ENCODE results near the gene PCSK6. TPM values are rescaled to one million over a fixed set of nuclear protein-coding genes. Genes with fewer than 3 reads are reported as not detected.

The PCSK6 gene
- total RNA-seq, 4 donors from 2014 or later, result 10.6 to 98.2 (median 12.8) TPM

DNA sequence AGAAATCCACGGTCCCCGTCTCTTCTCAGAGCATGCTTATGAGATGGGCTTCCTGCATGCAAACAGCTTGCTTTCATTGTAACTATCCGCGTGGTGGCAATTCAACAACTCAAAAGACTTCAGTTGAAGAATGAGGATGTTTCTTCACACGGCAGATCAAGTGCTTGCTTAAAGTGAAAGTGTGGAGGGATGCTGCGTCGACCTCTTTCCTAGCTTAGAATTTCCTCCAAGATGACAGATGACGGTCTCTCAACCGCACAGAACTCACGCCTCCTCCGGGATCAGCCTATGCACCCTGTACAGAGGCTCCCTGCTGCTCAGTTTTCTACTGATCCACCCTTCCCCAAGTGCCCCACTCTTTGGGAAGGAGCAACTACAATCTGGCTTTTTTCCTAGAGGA lies 47.8 kb downstream of the PCSK6 start:
- Histone ChIP-seq H3K36me3 (no peaks in the 10 kb centered on the region), H3K27me3 (no peaks in the 10 kb centered on the region), H3K4me3 (no peak overlapping the region), H3K9me3 (no peaks in the 10 kb centered on the region), H3K27ac (no peak overlapping the region), H3K4me1 (no peaks in the 10 kb centered on the region)
- TF ChIP-seq, protein P1, sequence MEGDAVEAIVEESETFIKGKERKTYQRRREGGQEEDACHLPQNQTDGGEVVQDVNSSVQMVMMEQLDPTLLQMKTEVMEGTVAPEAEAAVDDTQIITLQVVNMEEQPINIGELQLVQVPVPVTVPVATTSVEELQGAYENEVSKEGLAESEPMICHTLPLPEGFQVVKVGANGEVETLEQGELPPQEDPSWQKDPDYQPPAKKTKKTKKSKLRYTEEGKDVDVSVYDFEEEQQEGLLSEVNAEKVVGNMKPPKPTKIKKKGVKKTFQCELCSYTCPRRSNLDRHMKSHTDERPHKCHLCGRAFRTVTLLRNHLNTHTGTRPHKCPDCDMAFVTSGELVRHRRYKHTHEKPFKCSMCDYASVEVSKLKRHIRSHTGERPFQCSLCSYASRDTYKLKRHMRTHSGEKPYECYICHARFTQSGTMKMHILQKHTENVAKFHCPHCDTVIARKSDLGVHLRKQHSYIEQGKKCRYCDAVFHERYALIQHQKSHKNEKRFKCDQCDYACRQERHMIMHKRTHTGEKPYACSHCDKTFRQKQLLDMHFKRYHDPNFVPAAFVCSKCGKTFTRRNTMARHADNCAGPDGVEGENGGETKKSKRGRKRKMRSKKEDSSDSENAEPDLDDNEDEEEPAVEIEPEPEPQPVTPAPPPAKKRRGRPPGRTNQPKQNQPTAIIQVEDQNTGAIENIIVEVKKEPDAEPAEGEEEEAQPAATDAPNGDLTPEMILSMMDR (IDR thresholded peaks at IDR 0.05), result no peak
- TF ChIP-seq POLR2A (IDR thresholded peaks at IDR 0.05), result no peak
- no peak for DNase-seq

DNA sequence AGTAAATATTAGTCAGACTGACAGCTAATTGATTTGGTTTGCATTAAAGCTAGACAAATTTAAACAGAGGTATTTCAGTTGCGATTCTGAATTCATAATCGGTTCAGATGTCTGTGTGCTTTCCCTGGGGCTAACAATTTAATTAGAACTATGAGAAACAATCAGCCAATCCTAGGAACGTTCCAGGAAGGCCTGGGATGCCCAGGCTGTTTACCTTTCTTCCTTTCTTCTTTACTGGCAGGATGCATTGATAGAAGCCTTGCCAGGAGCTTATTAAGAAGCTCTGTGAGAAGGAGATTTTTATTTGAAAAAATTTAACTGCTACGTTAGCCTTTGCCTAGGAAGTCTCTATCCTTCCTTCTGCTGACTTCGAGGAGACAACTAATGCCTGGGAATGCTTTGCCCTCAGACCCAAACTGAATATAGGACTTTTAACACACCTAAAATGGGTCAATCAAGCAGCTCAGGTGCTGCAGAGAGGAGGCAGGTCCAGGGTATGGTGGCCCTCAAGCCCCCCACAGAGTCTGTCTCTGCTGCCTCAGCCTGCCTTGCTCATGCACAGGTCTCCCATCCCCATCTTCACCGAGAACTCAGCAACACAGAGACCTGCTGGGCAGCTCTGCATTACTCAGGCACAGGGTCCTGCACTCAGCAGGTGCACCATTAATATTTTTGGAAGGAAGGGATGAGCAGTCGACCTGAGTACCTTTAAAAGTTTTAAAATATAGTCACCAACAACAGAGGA lies 48.5 kb downstream of the PCSK6 start:
- TF ChIP-seq, protein P1 (IDR thresholded peaks at IDR 0.05), result no peak
- no peak for TF ChIP-seq POLR2A (IDR thresholded peaks at IDR 0.05)
- no peaks in the 10 kb centered on the region for H3K9me3 ChIP-seq
- H3K27me3 ChIP-seq, result no peaks in the 10 kb centered on the region
- no peak for DNase-seq
- no peaks in the 10 kb centered on the region for H3K36me3 ChIP-seq
- H3K4me3 ChIP-seq, result no peak overlapping the region
- H3K4me1 ChIP-seq, result no peaks in the 10 kb centered on the region
- no peak overlapping the region for H3K27ac ChIP-seq

DNA sequence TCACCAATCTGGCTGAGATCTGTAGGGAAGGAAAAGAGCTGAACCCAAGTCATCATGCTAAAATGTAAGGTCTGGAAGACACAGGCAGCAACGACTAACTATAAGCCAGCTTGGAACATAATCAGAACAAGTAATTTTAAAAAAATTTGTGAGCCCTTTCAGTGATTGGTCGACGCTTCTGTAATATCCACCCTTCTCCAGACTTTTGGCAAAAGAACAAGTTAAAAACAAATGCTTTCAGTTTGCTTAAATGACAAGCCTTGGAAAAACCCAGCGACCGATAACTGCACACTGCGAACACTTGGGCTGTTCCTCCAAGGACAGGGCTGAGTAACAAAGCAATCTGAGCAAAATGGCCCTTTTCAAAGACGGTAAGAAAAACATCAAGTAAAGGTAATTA lies 49.6 kb downstream of the PCSK6 start:
- no peak for TF ChIP-seq POLR2A (IDR thresholded peaks at IDR 0.05)
- TF ChIP-seq, protein P1 (IDR thresholded peaks at IDR 0.05), result no peak
- no peaks in the 10 kb centered on the region for H3K4me1 ChIP-seq
- DNase-seq, result no peak
- no peaks in the 10 kb centered on the region for H3K9me3 ChIP-seq
- no peaks in the 10 kb centered on the region for H3K27me3 ChIP-seq
- no peaks in the 10 kb centered on the region for H3K36me3 ChIP-seq
- peak overlapping the region in 1 of 4 donors; percentile 10 for H3K27ac ChIP-seq
- no peak overlapping the region for H3K4me3 ChIP-seq

DNA sequence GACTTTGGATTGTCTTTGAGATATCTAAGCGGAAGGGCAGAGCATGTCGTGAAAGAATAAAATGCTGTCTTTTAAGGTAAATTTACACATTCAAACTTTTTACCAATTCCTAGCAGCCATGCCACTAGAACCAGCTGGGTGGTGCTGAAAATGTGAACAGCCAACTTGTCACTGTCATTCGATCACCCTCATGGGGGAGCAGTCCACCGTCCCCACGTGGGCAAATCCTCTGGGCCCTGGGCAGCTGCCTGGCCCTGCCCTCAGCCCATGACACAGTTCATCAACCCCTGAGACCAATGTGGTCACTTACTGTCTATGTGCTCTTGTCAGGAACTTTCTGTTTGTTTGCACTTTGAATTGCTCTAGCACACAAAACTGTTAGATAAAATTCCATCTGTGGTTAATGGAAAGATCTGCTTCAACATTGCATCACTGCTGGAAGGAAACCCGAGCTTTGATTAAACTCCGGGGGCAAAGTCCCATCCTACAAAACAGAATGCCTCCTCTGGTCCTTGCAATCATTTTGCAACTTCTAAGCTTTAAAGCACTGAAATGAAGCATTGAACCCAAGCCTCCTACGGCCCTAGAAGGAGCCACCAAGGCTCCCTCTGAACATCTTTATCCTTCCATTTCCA lies 50.1 kb downstream of the PCSK6 start:
- Histone ChIP-seq H3K9me3 (no peaks in the 10 kb centered on the region), H3K27me3 (no peaks in the 10 kb centered on the region), H3K4me3 (no peak overlapping the region), H3K4me1 (no peaks in the 10 kb centered on the region), H3K27ac (peak overlapping the region in 1 of 4 donors; percentile 10), H3K36me3 (no peaks in the 10 kb centered on the region)
- TF ChIP-seq POLR2A (IDR thresholded peaks at IDR 0.05), result no peak
- TF ChIP-seq, protein P1 (IDR thresholded peaks at IDR 0.05), result no peak
- no peak for DNase-seq

DNA sequence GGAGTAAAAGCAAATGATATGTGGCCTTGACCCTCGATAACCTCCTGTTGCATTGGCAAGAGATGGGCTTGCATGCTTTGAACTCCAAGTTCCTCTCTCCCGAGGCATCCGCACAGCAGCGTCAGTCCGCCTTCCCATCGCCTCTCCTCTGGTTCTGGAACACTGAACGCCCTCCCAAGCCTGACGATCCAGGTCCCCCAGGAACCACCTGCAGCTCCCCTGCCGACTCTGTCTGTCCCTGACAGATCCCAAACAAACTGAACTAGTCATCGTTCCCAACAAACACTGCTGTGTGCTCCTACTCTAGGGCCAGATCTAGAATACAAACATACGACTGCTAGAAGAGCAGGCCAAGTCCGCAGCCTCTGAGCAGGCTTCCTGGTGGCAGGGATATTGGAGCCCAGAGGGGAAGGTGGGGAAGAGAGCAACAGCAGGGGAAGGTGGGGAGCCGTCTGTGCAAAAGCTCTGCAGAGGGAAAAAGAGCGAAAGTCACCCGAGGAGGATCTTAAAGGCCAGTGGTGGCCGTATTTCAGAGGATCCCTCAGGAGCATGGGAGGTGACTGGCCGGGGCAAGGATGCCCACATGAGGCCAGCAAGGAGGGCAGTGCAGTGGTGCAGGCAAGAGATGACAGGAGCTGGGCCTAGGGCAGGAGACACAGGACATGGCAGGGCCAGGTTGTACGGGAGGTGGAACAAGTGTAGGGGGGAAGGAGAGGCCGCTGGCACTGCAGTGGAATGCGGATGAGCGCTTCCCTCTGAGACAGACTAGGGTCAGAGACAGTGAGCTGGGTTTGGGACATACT lies 50.8 kb downstream of the PCSK6 start:
- Histone ChIP-seq H3K27me3 (no peaks in the 10 kb centered on the region), H3K9me3 (no peaks in the 10 kb centered on the region), H3K4me1 (no peaks in the 10 kb centered on the region), H3K36me3 (no peaks in the 10 kb centered on the region), H3K4me3 (no peak overlapping the region), H3K27ac (no peak overlapping the region)
- TF ChIP-seq POLR2A (IDR thresholded peaks at IDR 0.05), result no peak
- TF ChIP-seq, protein P1 (IDR thresholded peaks at IDR 0.05), result no peak
- DNase-seq, result no peak

All from Peyer's patch (tissue), 4 donors.